A549 (cell line): ENCODE data around the gene PLD4.

Experiments
- JUN ChIP-seq, 2 experiments: fragments of >200 bp; sonication (Bioruptor Twin); formaldehyde crosslinking; IDR thresholded peaks; 2 replicates in 1 of 2; 3 replicates in 1 of 2; pipeline ENCODE4 v1.6.1; 2016 to 2017
- POLR2A ChIP-seq: IDR thresholded peaks from 2 replicates; pipeline ENCODE4 v1.6.1; 2012; ENCODE audit warnings: mild to moderate bottlenecking, low read length
- TF ChIP-seq, protein P1 (sequence below): IDR thresholded peaks from 2 replicates; pipeline ENCODE4 v1.6.1; 2012
- TF ChIP-seq, protein P2 (sequence below): fragments of >200 bp; sonication (Bioruptor Twin); formaldehyde crosslinking; IDR thresholded peaks from 3 replicates; pipeline ENCODE4 v1.5.1; 2016

DNA sequence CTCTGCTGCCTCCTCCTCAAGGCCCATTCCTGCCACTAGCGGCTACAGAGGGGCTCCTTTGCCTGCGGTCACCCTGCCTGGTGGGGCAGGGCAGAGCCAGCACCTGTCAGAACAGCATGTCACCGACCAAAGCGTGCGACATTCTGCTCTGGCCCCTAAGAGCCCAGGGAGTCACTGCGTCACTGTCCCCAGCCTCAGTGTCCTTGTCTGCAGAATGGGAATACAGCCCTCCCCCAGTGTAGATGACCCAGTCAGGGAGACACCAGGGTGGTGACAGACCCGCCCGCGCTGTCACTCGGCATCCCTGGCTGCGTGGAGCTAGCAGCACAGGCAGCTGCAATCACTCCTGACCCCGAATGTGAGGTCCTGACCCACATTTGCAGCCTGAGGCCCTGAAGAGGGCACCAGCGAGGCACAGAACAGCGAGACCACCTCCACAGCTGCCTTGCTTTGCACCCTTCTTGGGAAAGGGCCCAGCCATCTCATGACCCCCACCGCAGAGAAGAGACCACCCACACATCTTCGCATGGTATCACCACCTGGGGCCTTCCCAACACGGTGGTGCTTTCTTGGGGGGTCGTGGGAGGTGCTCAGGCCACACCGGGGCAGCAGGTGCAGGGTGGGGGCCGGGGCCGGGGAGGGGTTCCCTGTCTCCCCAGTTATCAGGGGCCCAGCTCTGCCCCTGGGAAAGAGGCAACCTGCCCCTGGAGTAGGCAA is 51.0 kb downstream of the PLD4 start:
- no peak for TF ChIP-seq POLR2A
- TF ChIP-seq, protein P1, sequence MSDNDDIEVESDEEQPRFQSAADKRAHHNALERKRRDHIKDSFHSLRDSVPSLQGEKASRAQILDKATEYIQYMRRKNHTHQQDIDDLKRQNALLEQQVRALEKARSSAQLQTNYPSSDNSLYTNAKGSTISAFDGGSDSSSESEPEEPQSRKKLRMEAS, result no peak
- no peak for TF ChIP-seq JUN (IDR thresholded peaks at IDR 0.05)
- TF ChIP-seq, protein P2, sequence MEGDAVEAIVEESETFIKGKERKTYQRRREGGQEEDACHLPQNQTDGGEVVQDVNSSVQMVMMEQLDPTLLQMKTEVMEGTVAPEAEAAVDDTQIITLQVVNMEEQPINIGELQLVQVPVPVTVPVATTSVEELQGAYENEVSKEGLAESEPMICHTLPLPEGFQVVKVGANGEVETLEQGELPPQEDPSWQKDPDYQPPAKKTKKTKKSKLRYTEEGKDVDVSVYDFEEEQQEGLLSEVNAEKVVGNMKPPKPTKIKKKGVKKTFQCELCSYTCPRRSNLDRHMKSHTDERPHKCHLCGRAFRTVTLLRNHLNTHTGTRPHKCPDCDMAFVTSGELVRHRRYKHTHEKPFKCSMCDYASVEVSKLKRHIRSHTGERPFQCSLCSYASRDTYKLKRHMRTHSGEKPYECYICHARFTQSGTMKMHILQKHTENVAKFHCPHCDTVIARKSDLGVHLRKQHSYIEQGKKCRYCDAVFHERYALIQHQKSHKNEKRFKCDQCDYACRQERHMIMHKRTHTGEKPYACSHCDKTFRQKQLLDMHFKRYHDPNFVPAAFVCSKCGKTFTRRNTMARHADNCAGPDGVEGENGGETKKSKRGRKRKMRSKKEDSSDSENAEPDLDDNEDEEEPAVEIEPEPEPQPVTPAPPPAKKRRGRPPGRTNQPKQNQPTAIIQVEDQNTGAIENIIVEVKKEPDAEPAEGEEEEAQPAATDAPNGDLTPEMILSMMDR, result no peak
